ENCODE data around the gene PLCG2. TPM values are rescaled to one million over a fixed set of nuclear protein-coding genes. Genes with fewer than 3 reads are reported as not detected.

The PLCG2 gene
- 7.1 and 9.6 TPM in 2 replicates for total RNA-seq

DNA sequence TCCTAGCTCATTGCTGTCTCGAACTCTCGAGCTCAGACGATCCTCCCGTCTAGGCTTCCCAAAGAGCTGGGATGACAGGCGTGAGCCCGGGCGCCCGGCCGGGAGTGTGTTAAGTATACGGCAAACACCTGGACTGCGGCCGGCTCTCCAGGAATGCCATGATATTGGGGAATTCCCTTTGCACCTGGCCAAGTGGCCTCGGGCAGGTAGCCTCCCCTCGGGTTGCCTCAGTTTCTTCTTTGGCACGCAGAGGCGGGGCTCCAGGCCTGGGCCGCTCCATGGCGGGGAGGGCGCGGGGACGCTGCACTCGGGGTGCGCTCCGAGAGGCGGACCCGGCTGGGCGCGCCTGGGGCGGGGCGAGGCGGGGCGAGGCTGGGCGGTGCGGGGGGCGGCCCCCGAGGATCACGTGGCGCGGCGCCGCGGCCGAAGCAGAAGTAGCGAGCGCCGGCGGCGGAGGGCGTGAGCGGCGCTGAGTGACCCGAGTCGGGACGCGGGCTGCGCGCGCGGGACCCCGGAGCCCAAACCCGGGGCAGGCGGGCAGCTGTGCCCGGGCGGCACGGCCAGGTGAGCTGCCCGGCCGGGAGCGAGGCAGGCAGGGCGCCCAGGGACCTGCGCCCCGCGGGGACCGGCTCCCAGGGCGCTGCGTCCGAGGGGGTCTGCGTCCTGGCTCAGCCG lies at the start of gene PLCG2:
PLCG2 (plus strand) TSS at position 431 of the 675 bp plus-strand sequence. CDS start 6,699 bp downstream, outside the sequence.
- intact Hi-C loops (cut with micrococcal nuclease) = loop anchor here (2.0 kb wide), 1 partner anchor 20 kb away; no protein-coding TSS in a partner anchor
- H3K4me3 Mint-ChIP-seq (ENCODE audit: low read depth) = peak within 1 kb of the TSS; percentile 83
- H3K27ac Mint-ChIP-seq = no peak within 1 kb of the TSS

DNA sequence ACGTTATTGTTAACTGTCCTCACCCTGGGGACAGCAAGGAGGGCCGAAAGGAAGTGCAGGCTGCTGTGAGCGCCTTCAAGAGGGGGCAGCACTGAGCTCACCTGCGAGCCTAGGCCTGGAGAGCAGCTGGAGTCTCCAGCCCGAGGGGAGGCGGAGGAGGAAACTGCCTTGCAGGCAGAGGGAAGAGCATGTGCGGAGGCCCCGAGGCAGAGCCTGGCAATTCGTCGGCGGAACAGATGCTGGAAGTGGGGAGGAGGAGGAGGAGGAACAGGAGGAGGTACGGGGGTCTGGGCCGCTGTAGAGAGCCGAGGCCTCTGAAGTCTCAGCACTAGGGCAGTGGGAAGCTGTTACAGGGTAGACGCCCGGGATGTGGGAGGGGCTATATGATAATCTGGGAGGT lies 49.6 kb upstream of the PLCG2 start:
- intact Hi-C loops (cut with micrococcal nuclease) = no loop called here
- Mint-ChIP-seq H3K36me3 (ENCODE audit: low read depth) (no peaks in the 10 kb centered on the region), H3K4me1 (ENCODE audit: low read depth) (peaks cover 11% of the 10 kb centered on the region), H3K27ac (peak overlapping the region; percentile 44), H3K27me3 (ENCODE audit: low read depth) (peaks cover 5% of the 10 kb centered on the region), H3K9me3 (no peaks in the 10 kb centered on the region), H3K4me3 (ENCODE audit: low read depth) (peak overlapping the region; percentile 49)
- no peak for DNase-seq (ENCODE audit: low spot score)

More for the DNA sequence above, at the start of gene PLCG2:
- H3K9me3 Mint-ChIP-seq = no peaks in the 10 kb centered on the region
- H3K27me3 Mint-ChIP-seq (ENCODE audit: low read depth) = peaks cover 45% of the 10 kb centered on the region
- peaks cover 13% of the 10 kb centered on the region for H3K4me1 Mint-ChIP-seq (ENCODE audit: low read depth)
- H3K36me3 Mint-ChIP-seq (ENCODE audit: low read depth) = no peaks in the 10 kb centered on the region
- DNase-seq (ENCODE audit: low spot score) = peak; percentile 74

DNA sequence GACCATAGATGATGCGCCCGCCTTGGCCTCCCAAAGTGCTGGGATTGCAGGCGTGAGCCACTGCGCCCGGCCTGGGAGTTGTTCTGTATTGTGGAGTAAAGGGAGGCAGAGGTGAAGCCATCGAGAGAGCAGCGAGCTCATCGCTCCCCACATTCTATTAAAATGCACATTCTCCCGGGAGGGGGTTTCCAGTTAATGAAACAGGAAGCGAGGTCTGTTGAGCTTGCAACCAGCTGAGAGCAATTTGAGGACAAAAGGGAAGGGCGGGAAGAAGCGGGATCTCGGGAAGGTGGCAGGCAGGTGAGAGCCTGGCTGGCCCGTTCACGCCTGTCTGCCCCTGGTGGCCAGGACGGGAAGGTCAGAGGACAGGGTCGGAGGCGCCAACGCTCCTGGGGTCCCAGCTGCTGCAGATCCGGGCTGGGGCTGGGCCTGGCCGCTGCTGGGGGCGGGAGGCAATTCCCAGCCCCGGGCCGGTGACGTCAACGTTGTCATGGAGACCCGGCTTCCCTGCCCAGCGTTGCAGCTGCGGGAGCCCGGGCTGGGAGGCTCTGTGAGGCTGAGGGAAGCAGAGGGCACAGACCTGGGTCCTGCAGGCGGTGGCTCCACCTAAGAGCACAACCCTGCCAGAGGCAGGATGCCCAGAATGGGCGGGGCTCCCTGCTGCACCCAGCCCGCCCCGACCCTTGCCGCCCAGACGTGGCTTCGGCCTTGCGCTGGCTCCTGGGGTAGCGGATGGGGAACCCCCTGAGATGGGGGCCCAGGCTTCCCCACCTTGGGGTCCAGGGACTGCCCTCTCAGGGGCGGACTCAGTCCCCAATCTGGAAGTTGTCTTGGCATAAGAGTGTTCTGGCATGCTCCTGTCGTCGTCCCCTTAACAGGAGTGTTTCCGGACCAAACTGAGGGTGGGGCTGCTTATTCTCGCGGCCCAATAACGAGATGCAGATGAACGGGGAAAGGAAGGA lies 48.7 kb upstream of the PLCG2 start:
- Mint-ChIP-seq H3K9me3 (no peaks in the 10 kb centered on the region), H3K4me3 (ENCODE audit: low read depth) (peak overlapping the region; percentile 77), H3K27ac (peak overlapping the region; percentile 77), H3K36me3 (ENCODE audit: low read depth) (no peaks in the 10 kb centered on the region), H3K27me3 (ENCODE audit: low read depth) (peaks cover 5% of the 10 kb centered on the region), H3K4me1 (ENCODE audit: low read depth) (peaks cover 11% of the 10 kb centered on the region)
- peak; percentile 39 for DNase-seq (ENCODE audit: low spot score)
- intact Hi-C loops (cut with micrococcal nuclease) = no loop called here

DNA sequence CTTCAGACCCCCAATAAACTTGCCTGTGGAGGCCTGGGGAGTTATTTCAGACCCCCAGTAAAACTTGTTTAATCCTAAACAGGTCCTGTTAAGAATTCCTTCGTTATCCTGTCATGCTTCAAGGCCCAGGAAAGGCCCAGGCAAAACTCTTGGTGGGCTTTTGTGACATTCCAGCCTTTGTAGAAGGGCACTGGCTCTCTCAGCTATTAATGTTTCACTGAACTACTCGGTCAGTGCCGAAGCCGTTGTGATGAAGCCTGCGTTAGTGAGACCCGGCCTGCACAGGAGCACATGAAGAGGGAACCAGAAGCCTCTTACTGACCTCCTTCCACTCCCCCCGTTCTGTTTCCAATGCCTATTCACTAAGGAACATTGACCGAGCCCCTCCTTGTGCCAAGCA lies 47.4 kb upstream of the PLCG2 start:
- Mint-ChIP-seq H3K4me3 (ENCODE audit: low read depth) (no peak overlapping the region), H3K9me3 (no peaks in the 10 kb centered on the region), H3K27me3 (ENCODE audit: low read depth) (peaks cover 6% of the 10 kb centered on the region), H3K4me1 (ENCODE audit: low read depth) (peaks cover 11% of the 10 kb centered on the region), H3K27ac (no peak overlapping the region), H3K36me3 (ENCODE audit: low read depth) (no peaks in the 10 kb centered on the region)
- intact Hi-C loops (cut with micrococcal nuclease) = no loop called here
- no peak for DNase-seq (ENCODE audit: low spot score)

DNA sequence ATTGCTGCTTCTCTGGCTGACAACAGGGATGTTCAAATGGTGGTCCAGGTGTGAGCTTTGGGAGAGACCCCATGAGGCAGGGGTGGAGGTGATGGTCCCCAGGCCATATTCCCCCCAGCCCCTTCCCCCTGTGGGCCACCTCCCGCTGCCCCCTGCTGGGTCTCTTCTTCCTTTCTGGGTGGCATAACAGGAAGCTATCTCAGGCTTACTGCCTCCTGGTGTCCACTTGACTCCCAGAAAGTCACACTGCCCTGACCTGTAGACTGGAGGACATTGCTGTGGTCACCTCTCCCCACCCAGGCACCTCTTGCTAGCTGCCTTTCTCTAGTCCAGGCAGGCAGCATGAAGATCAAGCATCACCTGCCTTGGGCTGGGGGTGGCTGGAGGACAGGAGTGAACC lies 46.4 kb upstream of the PLCG2 start:
- Mint-ChIP-seq H3K4me3 (ENCODE audit: low read depth) (no peak overlapping the region), H3K36me3 (ENCODE audit: low read depth) (no peaks in the 10 kb centered on the region), H3K27me3 (ENCODE audit: low read depth) (peaks cover 6% of the 10 kb centered on the region), H3K4me1 (ENCODE audit: low read depth) (peaks cover 11% of the 10 kb centered on the region), H3K9me3 (no peaks in the 10 kb centered on the region), H3K27ac (no peak overlapping the region)
- intact Hi-C loops (cut with micrococcal nuclease) = no loop called here
- DNase-seq (ENCODE audit: low spot score) = no peak

DNA sequence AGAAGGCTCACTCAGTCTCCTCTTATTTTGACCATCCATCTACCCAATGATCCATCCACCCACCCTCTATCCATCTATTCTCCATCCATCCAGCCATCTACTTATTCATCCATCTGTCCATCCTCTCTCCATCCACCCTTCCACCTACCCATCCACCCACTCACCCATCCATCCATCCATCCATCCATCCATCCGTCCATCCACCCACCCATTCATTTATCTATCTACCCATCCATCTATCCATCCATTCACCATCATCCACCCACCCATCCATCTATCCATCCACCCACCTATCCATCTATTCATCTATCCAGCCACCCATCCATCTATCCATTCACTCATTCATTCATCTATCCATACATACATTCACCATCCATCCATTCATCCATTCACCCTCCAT lies 45.8 kb upstream of the PLCG2 start:
- intact Hi-C loops (cut with micrococcal nuclease) = no loop called here
- Mint-ChIP-seq H3K27me3 (ENCODE audit: low read depth) (peaks cover 6% of the 10 kb centered on the region), H3K36me3 (ENCODE audit: low read depth) (no peaks in the 10 kb centered on the region), H3K4me1 (ENCODE audit: low read depth) (peaks cover 15% of the 10 kb centered on the region), H3K4me3 (ENCODE audit: low read depth) (no peak overlapping the region), H3K9me3 (no peaks in the 10 kb centered on the region), H3K27ac (no peak overlapping the region)
- DNase-seq (ENCODE audit: low spot score) = no peak

DNA sequence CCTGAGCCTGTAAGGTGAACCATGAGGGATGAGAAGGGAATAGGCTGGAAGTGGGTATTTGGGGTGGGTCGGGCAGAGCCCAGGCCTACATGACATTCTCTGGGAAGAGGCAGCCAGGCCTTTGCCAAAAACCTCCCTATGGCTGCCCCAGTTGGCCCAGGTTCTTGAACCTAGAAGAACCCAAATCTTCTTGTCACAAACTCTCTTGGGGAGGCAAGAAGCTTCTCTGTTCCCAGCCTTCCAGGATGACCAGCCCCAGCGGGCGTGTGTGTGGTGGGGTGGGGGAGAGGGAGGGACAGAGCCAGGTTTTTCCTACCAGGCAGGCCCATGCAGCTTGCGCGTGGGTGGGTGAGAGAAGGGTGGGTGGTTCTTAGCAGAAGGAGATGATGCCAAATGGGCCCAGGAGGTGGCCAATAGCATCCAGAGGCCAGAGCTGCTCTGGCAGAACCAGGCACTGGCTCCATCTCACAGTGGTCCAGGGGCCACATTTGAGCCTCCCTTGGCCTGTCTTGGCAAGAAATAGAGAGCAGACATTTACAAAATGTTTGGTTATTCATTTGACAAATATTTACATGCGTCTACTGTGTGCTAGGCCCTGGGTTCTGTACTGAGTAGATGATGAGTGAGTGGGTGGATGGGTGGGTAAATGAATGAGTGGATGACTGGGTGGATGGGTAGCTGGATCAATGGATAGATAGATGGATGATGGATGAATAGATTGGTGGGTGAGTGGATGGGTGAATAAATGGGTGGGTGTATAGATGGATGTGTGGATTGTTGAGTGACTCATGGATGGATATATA lies 44.3 kb upstream of the PLCG2 start:
- intact Hi-C loops (cut with micrococcal nuclease) = loop anchor here (5.0 kb wide), 4 partner anchors 113 to 698 kb away; partner anchors contain the start of genes ATMIN and GAN
- Mint-ChIP-seq H3K4me3 (ENCODE audit: low read depth) (no peak overlapping the region), H3K36me3 (ENCODE audit: low read depth) (no peaks in the 10 kb centered on the region), H3K27ac (no peak overlapping the region), H3K4me1 (ENCODE audit: low read depth) (peaks cover 11% of the 10 kb centered on the region), H3K27me3 (ENCODE audit: low read depth) (peaks cover 4% of the 10 kb centered on the region), H3K9me3 (no peaks in the 10 kb centered on the region)
- DNase-seq (ENCODE audit: low spot score) = no peak

DNA sequence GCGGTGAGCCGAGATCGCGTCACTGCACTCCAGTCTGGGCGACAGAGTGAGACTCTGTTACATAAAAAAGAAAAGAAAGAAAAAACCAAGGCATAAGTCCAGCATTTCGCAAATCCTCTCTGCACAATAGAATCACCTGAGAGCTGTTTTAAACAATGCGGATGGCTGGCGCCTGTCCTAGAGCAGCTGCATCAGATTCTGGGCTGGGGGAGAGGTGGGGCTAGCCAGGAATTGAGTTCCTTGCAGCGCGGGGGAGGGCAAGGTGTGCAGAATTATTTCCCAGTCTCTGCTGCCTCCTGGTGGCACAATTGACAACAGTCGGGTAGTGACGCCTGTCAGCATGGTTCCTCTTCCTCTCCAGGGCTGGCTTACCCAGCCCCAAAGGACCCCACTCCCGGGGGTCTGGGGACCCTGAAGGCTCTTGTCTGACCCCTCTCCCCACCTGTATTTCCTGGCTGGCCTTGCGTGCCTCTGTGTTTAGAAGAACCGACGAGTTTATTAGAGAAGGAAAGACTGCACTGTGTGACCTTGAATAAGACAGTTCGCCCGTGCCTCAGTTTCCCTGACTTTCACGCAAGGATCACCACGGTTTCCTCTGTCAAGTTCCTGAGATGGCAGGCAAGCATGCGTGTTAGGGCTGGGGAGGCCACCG lies 41.1 kb upstream of the PLCG2 start:
- no peak overlapping the region for H3K27ac Mint-ChIP-seq
- H3K4me3 Mint-ChIP-seq (ENCODE audit: low read depth) = peak overlapping the region; percentile 24
- peaks cover 11% of the 10 kb centered on the region for H3K4me1 Mint-ChIP-seq (ENCODE audit: low read depth)
- peak; percentile 75 for DNase-seq (ENCODE audit: low spot score)
- no peaks in the 10 kb centered on the region for H3K36me3 Mint-ChIP-seq (ENCODE audit: low read depth)
- peaks cover 4% of the 10 kb centered on the region for H3K27me3 Mint-ChIP-seq (ENCODE audit: low read depth)
- intact Hi-C loops (cut with micrococcal nuclease) = loop anchor here (1.0 to 5.0 kb wide), 5 partner anchors 116 to 701 kb away; partner anchors contain the start of genes ATMIN and GAN
- H3K9me3 Mint-ChIP-seq = no peaks in the 10 kb centered on the region

DNA sequence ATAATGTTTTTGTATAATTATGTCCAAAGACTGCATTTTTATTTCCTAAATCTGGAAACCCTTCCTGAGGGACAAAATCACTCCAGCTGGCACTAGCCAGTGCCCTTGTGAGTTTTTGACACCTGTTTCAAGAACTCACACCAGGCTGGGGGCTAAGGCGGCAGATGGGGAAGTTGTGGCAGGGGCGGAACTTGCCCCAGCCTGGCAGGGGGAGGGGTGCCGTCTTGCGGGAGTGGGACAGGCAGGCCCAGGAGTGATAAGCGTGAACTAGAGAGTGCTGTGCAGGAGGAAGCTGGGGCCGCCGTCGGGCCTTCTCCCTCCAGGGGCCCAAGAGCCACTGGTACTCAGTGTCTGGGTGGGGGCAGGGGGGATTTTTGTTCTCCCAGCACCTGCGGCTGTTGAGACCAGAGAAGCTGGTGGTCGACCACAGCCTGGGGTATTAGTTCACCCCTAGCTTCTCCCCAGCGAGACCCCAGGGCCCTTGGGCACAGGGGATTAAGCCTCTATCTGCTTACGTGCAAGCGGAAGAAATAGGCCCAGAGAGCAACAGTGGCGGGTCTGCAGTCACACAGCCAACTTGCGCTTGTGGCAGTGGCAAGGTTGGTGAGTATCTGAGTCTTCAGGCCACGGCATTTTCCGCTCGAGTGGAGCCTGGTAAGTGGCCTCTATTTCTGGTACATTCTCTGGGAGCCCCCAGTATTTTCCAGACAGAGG lies 40.2 kb upstream of the PLCG2 start:
- intact Hi-C loops (cut with micrococcal nuclease) = loop anchor here (1.0 to 5.0 kb wide), 5 partner anchors 117 to 702 kb away; partner anchors contain the start of genes ATMIN and GAN
- Mint-ChIP-seq H3K4me3 (ENCODE audit: low read depth) (no peak overlapping the region), H3K36me3 (ENCODE audit: low read depth) (no peaks in the 10 kb centered on the region), H3K27ac (no peak overlapping the region), H3K27me3 (ENCODE audit: low read depth) (peaks cover 4% of the 10 kb centered on the region), H3K9me3 (no peaks in the 10 kb centered on the region), H3K4me1 (ENCODE audit: low read depth) (peaks cover 11% of the 10 kb centered on the region)
- no peak for DNase-seq (ENCODE audit: low spot score)

DNA sequence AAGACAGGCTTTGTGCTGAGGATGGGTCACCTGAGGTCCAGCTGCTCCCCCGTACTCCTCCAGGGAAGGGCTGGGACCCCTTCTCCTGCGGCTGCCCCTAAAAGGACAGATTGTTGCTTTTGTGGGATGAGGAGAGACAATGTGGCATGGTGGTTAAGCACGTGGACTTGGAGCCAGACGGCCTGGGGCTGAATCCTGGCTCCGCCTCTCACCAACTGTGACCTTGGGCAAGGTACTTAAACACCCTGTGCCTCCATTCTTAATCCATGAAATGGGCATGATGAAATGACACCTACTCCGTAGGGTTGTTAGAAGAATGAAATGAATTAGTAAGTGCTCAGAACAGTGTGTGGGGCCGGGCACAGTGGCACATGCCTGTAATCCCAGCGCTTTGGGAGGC lies 39.6 kb upstream of the PLCG2 start:
- intact Hi-C loops (cut with micrococcal nuclease) = loop anchor here (5.0 kb wide), 4 partner anchors 117 to 702 kb away; partner anchors contain the start of genes ATMIN and GAN
- Mint-ChIP-seq H3K27me3 (ENCODE audit: low read depth) (peaks cover 4% of the 10 kb centered on the region), H3K27ac (no peak overlapping the region)

DNA sequence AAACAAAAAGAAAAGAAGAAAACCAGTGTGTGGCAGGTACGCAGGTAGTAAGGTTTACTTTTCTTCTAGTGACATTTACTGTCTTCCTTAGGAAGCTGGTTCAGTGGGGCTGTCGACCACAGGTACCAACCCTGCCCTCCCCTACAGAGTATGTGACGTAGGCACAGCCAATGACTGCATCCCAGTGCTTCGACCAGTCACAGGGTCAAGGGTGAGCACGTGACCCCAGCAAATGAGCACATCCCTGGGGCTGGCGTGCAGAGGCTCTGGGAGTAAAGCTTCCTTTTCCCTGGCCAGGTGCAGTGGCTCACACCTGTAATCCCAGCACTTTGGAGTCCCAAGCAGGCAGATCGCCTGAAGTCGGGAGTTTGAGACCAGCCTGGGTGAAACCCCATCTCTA lies 38.9 kb upstream of the PLCG2 start:
- no peak overlapping the region for H3K27ac Mint-ChIP-seq
- peaks cover 4% of the 10 kb centered on the region for H3K27me3 Mint-ChIP-seq (ENCODE audit: low read depth)
- intact Hi-C loops (cut with micrococcal nuclease) = no loop called here
- H3K36me3 Mint-ChIP-seq (ENCODE audit: low read depth) = no peaks in the 10 kb centered on the region
- H3K9me3 Mint-ChIP-seq = no peaks in the 10 kb centered on the region
- H3K4me1 Mint-ChIP-seq (ENCODE audit: low read depth) = peaks cover 11% of the 10 kb centered on the region
- H3K4me3 Mint-ChIP-seq (ENCODE audit: low read depth) = no peak overlapping the region
- DNase-seq (ENCODE audit: low spot score) = no peak

More for the DNA sequence above, 39.6 kb upstream of the PLCG2 start:
- no peaks in the 10 kb centered on the region for H3K36me3 Mint-ChIP-seq (ENCODE audit: low read depth)
- H3K4me1 Mint-ChIP-seq (ENCODE audit: low read depth) = peaks cover 11% of the 10 kb centered on the region
- DNase-seq (ENCODE audit: low spot score) = no peak
- H3K9me3 Mint-ChIP-seq = no peaks in the 10 kb centered on the region
- no peak overlapping the region for H3K4me3 Mint-ChIP-seq (ENCODE audit: low read depth)
